ENCODE data around the gene STRA8. TPM values are rescaled to one million over a fixed set of nuclear protein-coding genes. Genes with fewer than 3 reads are reported as not detected.

The STRA8 gene
- total and polyA plus RNA-seq, 2 of the 13 experiments (the other 11 are each of a cell fraction or from before 2014, with no cell fraction given), result not detected

DNA sequence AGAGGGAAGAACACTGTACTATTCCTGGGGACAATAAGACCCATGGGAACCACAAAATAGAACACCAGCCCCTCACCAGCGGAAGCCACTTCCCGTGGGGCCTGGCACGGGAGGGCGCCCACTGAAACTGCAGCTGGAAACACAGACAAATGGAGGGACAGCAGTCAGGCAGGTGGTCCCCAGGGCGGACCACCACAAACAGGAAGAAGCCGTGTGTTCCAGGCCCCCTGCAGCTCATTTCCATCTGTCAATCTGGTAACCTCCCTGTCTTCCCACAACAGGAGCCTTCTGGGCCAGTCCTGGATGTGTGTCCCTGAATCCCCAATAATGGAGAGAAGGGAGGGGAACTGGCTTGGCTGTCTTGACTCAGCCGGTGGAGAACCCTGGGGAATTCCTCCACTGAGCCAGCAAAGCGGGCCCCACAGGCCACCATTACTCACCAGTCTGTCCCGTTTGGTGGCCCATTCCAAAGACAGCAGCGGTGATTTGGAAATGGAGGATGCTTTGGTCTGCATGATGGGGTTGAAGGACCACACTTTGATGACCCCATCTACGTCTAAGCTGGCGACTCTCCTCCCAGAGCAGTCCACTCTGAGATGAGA lies 39.0 kb upstream of the STRA8 start:
- Histone ChIP-seq H3K36me3 (replicated peaks in 1 of 2; ENCODE audit: control insufficient read depth in 1 of 2, insufficient read depth in 2 of 2, low read length in 2 of 2) (peaks cover 27 to 60% of the 10 kb centered on the region in 2 experiments), H3K9ac (ENCODE audit: insufficient read depth, low read depth, low read length) (no peak overlapping the region), H3K27me3 (ENCODE audit: control insufficient read depth in 1 of 2, insufficient read depth in 2 of 2, low read length in 2 of 2) (no peaks in the 10 kb centered on the region), H2AFZ (ENCODE audit: low read length) (no peak overlapping the region), H4K20me1 (ENCODE audit: insufficient read depth, low read length) (no peaks in the 10 kb centered on the region), H3K4me1 (ENCODE audit: insufficient read depth, low read length) (peaks cover 12% of the 10 kb centered on the region), H3K27ac (ENCODE audit: extremely low read length, insufficient read depth, low read length) (no peak overlapping the region), H3K4me2 (ENCODE audit: low read depth, low read length) (no peak overlapping the region), H3K79me2 (ENCODE audit: insufficient read depth, low read length) (no peaks in the 10 kb centered on the region), H3K9me3 (ENCODE audit: low read length) (no peaks in the 10 kb centered on the region), H3K4me3 (replicated peaks in 1 of 3; ENCODE audit: insufficient read depth in 1 of 3, low read depth in 2 of 3, low read length in 3 of 3) (no peak overlapping the region)
- in situ Hi-C loops (cut with HindIII; ENCODE audit: extremely low pct_ligation_motif_present, low pct_unique_long_range_greater_than_20kb) (no loop called here), intact Hi-C loops (cut with micrococcal nuclease; ENCODE audit: unreplicated experiment) (no loop called here)
- ATAC-seq (no peak), FAIRE-seq (no peak), DNase-seq (ENCODE audit: low spot score) (no peak)
- whole genome bisulfite sequencing (ENCODE audit: low lambda C conversion rate), result 99% methylated on average over 5 of the region's 12 CpGs
- no TSS peak for BruUV-seq (replicated peaks)
- ChIA-PET CTCF (ENCODE audit: low intra/inter-chr PET ratio, low total read pairs) (no interaction called here), POLR2A (no interaction called here)
- TF ChIP-seq ZBTB3 (CRISPR knock-in tag; IDR thresholded peaks at IDR 0.05; ENCODE audit: borderline replicate concordance, low read depth), result no peak
- TF ChIP-seq PRDM4 (CRISPR knock-in tag; IDR thresholded peaks at IDR 0.05; ENCODE audit: borderline replicate concordance), result no peak
- TF ChIP-seq LCORL (IDR thresholded peaks at IDR 0.05), result no peak
- no peak for TF ChIP-seq LCORL (CRISPR knock-in tag; IDR thresholded peaks at IDR 0.05)
- TF ChIP-seq SOX13 (IDR thresholded peaks at IDR 0.05), result no peak
- TF ChIP-seq SOX13 (CRISPR knock-in tag; conservative IDR thresholded peaks at IDR 0.05 in 1 of 2, IDR thresholded peaks at IDR 0.05 in 1 of 2), result no peak
- TF ChIP-seq ZBTB7A (CRISPR knock-in tag; IDR thresholded peaks at IDR 0.05), result no peak
- TF ChIP-seq, protein P1, sequence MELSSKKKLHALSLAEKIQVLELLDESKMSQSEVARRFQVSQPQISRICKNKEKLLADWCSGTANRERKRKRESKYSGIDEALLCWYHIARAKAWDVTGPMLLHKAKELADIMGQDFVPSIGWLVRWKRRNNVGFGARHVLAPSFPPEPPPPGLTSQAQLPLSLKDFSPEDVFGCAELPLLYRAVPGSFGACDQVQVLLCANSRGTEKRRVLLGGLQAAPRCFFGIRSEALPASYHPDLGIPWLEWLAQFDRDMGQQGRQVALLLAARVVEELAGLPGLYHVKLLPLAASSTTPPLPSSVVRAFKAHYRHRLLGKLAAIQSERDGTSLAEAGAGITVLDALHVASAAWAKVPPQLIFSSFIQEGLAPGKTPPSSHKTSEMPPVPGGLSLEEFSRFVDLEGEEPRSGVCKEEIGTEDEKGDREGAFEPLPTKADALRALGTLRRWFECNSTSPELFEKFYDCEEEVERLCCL (CRISPR knock-in tag; IDR thresholded peaks at IDR 0.05; ENCODE audit: borderline replicate concordance), result no peak
- TF ChIP-seq, protein P2, sequence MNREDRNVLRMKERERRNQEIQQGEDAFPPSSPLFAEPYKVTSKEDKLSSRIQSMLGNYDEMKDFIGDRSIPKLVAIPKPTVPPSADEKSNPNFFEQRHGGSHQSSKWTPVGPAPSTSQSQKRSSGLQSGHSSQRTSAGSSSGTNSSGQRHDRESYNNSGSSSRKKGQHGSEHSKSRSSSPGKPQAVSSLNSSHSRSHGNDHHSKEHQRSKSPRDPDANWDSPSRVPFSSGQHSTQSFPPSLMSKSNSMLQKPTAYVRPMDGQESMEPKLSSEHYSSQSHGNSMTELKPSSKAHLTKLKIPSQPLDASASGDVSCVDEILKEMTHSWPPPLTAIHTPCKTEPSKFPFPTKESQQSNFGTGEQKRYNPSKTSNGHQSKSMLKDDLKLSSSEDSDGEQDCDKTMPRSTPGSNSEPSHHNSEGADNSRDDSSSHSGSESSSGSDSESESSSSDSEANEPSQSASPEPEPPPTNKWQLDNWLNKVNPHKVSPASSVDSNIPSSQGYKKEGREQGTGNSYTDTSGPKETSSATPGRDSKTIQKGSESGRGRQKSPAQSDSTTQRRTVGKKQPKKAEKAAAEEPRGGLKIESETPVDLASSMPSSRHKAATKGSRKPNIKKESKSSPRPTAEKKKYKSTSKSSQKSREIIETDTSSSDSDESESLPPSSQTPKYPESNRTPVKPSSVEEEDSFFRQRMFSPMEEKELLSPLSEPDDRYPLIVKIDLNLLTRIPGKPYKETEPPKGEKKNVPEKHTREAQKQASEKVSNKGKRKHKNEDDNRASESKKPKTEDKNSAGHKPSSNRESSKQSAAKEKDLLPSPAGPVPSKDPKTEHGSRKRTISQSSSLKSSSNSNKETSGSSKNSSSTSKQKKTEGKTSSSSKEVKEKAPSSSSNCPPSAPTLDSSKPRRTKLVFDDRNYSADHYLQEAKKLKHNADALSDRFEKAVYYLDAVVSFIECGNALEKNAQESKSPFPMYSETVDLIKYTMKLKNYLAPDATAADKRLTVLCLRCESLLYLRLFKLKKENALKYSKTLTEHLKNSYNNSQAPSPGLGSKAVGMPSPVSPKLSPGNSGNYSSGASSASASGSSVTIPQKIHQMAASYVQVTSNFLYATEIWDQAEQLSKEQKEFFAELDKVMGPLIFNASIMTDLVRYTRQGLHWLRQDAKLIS (CRISPR knock-in tag; IDR thresholded peaks at IDR 0.05), result no peak
- TF ChIP-seq GLI4 (CRISPR knock-in tag; IDR thresholded peaks at IDR 0.05; ENCODE audit: borderline replicate concordance), result no peak
- no peak for TF ChIP-seq ZNF777 (CRISPR knock-in tag; IDR thresholded peaks at IDR 0.05)
- TF ChIP-seq ZNF12 (CRISPR knock-in tag; IDR thresholded peaks at IDR 0.05), result no peak
- TF ChIP-seq SMAD9 (CRISPR knock-in tag; IDR thresholded peaks at IDR 0.05), result no peak
- TF ChIP-seq ZHX1 (CRISPR knock-in tag; IDR thresholded peaks at IDR 0.05; ENCODE audit: low read depth), result no peak
